ENCODE results near the gene AMZ1.

GRCh38 chr7:2699289-2699620, 11.3 kb downstream of the AMZ1 start:
- TF ChIP-seq ETV6 (conservative IDR thresholded peaks at IDR 0.05 in 1 of 2, IDR thresholded peaks at IDR 0.05 in 1 of 2; ENCODE audit: borderline replicate concordance in 1 of 2, low read depth in 1 of 2) (no peak), CTCF (IDR thresholded peaks at IDR 0.05 in 2 of 3, conservative IDR thresholded peaks at IDR 0.05 in 1 of 3; ENCODE audit: control insufficient read depth in 2 of 3, extremely low read depth in 1 of 3, insufficient read depth in 1 of 3, low read depth in 3 of 3, low read length in 3 of 3) (no peak)

All from GM12878 (cell line).